Measurements from ENCODE around the gene VSTM2L.

The VSTM2L gene

DNA sequence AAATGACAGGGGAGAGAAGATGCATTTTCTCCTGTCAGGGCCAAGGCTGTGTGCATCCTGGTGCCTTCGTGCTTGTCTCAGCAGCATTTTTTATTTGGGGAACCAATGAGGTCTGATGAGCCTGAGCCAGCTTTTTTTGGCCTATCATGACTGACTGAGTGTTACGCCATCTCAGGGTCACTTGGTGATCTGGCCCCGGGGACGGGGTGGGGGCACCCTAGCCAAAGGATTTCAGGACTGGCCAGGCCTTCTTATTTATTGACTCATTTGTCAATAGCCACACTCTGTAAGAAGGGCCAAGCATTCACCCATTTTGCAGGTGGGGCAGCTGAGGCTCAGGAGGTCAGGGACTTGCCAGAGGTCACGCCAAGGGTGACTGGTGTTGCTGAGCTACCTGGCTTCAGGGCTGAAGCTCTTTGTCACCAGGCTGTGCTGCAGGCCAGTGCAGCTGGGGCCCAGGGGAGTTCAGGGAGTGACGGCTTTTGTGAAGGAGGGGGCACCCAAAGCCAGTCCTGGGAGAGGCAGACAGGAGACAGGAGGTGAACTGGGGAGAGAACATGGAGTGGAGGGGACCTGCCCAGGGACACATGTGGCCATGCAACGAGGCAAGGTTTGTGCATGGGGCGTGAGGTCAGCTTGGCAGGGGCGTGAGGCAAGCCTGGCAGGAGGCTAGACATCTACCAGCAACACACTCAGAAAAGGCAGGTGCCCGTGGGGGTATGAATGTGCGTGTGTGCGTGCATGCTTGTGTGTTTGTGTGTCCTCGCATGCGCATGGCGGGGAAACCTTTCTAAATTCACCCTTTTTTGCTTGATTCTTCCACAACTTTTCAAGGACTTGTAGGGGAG is 31.1 kb downstream of the VSTM2L start:
- DNase-seq (ENCODE audit: extremely low spot score, insufficient read length, low read depth) = no peak
- no peak for FAIRE-seq

DNA sequence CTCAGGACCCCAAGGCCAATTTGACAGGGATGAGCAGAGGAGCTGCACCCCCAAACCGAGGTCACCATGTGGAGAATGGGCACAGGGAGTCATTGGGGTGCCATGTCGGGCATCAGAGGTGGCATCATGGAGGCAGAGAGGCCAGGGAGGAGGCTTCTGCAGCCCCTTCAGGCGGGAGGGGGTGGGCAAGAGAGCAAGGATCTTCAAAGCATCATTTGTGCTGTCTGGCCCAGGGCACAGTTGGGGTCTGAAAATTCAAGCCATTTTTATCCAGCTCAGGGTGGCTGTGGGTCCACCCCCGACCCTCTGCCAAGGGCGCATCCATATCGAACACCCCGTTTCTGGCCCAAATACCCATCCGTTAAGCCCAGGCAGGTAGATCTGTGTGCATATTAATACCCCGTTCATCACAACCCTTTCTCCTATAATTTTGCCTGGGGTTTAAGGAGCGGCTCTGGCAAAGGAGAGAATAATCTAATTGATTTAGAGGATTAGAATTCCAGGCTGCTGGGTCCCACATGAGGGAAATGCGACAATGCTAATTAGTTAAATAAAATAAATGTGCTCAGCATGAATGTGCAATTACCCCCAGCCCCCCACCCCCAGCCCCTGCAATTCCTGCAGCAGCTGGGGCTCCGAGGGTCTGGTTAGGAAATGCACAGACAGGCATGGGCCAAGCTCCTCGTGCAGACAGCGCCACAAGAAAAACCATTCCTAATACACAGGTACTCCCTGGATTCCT is 31.9 kb downstream of the VSTM2L start:
- FAIRE-seq = no peak
- DNase-seq (ENCODE audit: extremely low spot score, insufficient read length, low read depth) = no peak

DNA sequence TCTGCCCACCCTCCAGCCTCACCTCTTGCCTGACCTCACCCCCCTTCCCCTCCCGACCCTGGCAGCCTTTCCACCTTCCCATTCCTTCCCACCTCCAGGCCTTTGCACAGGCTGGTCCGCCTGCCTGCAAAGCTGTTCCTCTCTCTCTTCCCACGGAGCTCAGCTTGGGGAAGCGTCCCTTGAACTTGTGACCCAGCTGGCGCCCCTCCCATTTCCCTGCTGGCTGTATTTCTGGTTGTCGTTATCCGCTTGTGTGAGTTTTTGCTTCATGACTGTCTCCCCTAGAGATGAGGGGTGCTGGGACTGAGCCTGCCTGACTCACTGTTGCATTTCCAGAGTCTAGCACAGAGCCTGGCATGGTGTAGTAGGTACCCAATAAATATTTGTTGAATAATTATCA is 32.5 kb downstream of the VSTM2L start:
- FAIRE-seq (no peak), DNase-seq (ENCODE audit: extremely low spot score, insufficient read length, low read depth) (no peak)

DNA sequence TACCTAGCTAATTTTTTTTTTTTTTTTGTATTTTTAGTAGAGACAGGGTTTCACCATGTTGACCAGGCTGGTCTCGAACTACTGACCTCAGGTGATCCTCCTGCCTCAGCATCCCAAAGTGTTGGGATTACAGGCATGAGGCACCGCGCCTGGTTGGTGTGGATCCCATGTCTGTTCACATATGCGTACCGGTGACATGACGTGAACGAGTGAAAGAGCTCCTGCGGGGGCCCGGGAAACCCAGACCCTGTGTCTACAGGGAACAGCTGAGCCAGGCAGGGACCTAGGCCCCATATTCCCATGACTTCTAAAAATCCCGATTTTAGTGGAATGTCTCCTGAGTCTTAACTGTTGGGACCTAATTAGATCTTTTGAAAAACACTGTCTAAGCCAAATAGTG is 33.1 kb downstream of the VSTM2L start:
- FAIRE-seq = no peak

DNA sequence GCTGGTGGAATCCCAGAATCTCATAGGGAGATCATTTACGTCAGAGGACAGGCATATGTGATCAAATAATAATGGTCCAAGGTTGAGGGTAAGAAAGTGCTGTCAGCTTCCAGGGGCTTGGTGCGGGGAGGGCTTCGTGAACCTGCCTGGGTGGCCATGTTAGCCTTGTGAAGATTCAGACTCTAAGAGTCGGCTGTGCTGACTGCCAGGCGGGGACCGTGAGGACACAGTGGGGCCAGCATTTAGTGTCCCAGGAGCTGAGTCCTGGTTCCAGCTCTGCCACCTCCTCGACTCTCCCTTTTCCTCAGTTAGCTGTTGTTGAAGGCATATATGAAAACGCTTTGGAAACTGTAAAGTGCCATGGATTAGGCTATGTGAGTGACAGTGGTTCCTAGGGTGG is 33.5 kb downstream of the VSTM2L start:
- FAIRE-seq (no peak), DNase-seq (ENCODE audit: extremely low spot score, insufficient read length, low read depth) (no peak)

More for the DNA sequence above, 33.1 kb downstream of the VSTM2L start:
- no peak for DNase-seq (ENCODE audit: extremely low spot score, insufficient read length, low read depth)

DNA sequence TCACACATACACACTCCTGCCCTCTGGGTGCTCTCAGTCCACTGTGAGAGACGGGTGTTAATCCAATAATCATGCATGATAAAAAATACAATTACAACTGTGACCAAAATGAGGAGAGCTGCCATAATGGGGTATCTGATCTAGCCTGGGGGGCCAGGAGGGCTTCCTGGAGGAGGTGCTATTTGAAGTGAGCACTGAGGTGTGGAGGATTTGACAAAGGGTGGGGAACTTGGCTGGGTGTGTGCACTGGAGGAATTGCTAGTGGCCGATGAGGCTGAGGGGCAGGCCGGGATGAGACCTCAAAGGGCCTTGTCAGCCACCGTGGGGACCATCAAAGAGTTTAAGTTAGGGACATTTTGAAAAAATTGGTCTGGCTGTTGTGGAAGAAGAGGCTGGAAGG is 34.8 kb downstream of the VSTM2L start:
- DNase-seq (ENCODE audit: extremely low spot score, insufficient read length, low read depth) (no peak), FAIRE-seq (no peak)

DNA sequence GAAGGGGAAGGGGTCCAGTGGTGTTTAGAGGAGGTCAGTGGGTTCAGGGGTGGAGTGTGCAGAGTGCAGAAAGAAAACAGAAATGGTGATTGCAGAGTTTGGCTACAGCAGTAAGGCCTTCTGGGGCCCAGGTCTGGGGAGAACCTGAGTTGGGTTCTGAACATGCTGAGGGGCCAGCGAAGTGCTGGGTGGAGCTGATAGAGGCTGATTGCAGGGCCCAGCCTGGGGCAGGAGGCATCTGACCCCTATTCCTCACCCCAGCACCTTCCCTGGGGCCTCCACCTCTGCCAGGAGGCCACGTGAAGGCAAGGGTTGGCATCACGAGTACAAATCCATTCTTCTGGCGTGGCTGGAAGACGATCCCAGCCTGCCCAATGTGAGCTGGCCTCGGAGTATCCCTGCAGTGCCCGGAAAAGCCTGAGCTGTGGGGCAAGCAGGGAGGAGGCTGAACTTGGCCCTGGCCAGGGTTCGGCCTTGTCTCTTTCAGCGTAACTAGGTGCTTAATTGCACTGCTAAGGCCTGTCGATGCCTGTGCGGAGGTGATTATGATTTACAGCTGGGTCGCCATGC is 35.3 kb downstream of the VSTM2L start:
- no peak for DNase-seq (ENCODE audit: extremely low spot score, insufficient read length, low read depth)
- no peak for FAIRE-seq

DNA sequence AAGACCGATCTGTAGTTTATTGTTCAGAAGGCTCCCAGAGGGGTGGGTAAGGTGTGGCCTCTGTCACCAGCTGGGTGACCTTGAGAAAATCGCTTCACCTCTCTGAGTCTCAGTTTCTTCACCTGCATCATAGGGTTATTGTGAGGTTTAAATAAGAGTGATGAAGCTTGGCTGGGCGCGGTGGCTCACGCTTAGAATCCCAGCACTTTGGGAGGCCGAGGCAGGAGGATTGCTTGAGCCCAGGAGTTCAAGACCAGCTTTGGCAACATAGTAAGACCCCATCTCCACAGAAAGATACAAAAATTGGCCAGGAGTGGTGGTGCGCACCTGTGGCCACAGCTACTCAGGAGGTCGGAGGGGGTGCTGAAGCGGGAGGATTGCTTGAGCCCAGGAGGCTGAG is 36.0 kb downstream of the VSTM2L start:
- FAIRE-seq (no peak), DNase-seq (ENCODE audit: extremely low spot score, insufficient read length, low read depth) (no peak)

DNA sequence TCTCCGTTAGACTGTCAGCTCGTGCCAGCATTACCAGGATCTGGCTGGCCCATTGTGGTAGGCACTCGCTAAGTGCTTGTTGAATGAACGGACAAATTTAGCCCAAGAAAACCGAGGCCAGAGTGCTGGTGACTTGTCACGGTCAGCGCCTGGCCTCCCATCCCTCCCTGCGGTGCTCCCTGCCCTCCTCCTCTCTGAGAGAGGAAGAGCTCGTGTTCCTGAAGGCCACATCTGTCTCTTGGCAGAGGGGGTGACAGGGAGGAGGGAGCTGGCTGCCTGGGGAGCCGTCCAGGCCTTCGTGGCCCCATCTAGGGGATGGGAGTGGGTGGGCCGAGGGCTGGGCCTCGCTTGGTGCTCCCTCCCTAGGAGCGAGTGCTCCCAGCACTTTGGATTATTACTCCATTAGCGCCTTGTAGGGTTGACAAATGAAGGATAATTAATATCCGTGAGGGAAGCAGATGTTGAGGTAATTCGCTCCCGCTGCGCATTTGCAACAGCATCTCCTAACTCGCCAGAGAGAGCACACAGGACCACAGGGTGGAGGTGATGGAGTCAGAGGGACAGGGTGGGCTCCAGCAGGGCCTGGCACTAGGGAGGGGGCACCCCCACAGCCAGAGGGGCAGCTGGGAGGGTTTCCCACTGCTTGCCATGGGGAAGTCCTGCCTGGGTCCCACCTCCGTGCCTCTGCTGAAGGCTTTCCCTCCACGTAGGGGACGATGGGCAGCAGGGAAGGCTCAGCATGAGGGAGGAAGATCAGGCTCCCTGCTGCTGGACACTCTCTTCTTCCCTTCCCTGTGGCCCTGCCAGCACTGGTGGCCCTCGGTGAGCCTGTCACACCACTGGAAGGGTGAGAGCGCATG is 37.0 kb downstream of the VSTM2L start:
- FAIRE-seq = no peak
- DNase-seq (ENCODE audit: extremely low spot score, insufficient read length, low read depth) = no peak

DNA sequence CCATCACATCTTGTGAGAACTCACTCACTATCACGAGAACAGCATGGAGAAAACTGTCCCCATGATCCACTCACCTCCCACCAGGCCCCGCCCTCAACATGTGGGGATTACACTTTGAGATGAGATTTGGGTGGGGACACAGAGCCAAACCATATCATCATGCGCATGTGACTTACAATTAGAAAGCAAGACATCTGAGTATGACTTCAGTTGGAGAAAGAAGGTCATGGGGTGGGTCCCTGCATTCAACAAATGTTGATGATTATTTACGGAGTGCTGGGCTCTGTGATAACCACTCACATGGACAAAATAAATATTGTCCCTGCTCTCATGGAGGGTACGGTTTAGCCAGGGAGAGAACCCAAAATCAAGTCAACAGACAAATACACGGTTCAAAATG is 37.9 kb downstream of the VSTM2L start:
- FAIRE-seq = no peak
- no peak for DNase-seq (ENCODE audit: extremely low spot score, insufficient read length, low read depth)

DNA sequence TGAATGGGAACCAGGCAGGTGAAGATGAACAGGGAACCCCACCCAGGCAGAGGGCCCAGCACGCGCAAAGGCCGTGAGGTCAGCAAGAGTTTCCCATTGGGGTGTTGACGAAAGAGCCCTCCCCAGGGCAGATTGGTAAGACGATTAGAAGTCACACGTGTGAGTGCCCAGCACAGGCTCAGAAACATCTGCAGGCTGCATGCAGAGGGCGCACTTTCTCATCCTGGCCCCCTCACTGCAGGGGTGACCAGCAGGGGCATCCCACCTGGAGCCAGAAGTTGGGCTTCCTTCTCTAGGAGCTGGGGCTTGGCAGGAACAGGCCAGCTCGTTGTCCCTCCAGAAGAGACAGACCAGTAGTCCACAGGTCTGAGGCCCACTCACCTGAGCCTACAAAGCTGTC is 38.4 kb downstream of the VSTM2L start:
- FAIRE-seq (no peak), DNase-seq (ENCODE audit: extremely low spot score, insufficient read length, low read depth) (no peak)

DNA sequence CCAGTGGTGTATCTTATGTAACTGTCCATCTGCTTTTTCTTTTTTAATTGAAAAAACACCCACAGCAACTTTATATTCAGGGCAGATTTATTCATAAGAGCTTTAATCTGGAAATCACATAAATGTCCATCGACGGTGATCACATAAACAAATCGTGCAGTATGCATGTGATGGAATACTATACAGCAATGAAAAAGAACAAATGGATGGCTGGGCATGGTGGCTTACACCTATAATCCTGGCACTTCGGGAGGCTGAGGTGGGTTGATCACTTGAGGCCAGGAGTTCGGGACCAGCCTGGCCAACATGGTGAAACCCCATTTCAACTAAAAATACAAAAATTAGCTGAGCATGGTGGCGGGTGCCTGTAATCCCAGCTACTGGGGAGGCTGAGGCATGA is 39.1 kb downstream of the VSTM2L start:
- FAIRE-seq = no peak
- DNase-seq (ENCODE audit: extremely low spot score, insufficient read length, low read depth) = no peak

DNA sequence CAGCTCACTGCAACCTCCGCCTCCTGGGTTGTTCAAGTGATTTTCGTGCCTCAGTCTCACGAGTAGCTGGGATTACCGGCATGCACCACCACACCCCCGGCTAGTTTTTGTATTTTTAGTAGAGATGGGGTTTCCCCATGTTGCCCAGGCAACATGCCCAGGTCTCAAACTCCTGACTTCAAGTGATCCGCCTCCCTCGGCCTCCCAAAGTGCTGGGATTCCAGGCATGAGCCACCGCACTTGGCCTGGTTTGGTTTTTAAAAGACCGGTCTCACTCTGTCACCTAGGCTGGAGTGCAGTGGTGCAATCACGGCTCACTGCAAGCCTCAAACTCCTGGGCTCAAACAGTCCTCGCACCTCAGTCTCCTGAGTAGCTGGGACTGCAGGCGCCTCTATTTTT is 40.1 kb downstream of the VSTM2L start:
- FAIRE-seq = no peak
- no peak for DNase-seq (ENCODE audit: extremely low spot score, insufficient read length, low read depth)

DNA sequence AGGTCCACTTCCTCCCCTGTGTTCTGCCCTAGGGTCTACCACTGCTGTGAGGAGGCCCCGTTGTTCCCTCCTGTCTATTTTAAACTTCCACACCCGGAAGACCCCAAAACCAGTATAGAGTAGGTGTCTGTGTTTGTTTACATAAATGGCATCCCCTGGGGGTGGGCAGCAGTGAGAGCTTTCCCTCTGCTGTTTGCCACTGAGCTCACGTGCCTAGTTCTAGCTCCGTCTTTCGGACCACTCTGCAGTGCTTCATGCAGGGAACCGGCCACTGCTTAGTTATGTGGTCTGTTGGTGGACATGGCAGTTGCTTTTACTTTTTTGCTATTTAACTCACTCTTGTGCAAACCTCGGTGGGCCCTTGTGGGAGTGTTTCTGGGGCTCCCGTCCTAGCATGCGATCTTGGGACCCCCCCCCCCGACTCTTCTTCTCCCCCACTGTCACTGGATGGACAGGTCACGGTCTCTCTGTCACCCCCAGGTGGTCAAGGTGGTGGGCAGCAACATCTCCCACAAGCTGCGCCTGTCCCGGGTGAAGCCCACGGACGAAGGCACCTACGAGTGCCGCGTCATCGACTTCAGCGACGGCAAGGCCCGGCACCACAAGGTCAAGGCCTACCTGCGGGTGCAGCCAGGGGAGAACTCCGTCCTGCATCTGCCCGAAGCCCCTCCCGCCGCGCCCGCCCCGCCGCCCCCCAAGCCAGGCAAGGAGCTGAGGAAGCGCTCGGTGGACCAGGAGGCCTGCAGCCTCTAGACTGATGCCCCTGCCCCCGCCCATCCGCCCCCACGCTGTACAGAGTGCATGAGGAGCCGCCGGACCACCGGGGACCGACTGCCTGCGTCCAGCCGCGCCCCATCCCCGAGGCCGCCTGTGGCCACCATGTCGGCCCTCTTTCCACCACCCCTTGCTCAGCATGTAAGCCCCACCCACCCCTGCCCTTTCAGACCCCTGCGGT is 40.9 kb downstream of the VSTM2L start:
- FAIRE-seq = no peak
- DNase-seq (ENCODE audit: extremely low spot score, insufficient read length, low read depth) = no peak

DNA sequence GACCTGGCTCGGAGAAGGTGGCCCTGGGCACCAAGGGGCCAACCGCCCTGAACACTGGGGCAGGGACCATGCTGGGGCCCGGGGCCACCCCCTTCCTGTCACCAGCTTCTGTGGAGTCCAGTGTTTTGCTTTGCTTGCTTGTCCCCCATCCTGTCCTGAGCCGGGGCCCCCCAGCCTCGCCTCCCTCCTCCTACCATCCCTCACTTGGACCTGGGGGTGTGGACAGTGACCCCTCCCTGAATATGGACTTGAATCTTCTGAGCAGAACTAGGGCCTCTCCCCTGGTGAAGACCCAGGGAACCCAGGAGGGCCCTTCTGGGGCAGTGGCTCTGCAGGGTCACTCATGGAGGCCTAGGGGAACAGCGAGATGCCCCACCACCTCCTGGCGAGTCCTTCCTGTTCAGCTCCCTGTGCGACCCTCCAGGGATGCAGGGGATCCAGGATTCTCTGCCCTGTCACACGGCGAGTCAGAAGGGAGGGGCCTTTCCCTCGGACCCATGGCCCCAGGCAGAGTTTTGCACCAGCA is 41.6 kb downstream of the VSTM2L start:
- no peak for DNase-seq (ENCODE audit: extremely low spot score, insufficient read length, low read depth)
- no peak for FAIRE-seq

DNA sequence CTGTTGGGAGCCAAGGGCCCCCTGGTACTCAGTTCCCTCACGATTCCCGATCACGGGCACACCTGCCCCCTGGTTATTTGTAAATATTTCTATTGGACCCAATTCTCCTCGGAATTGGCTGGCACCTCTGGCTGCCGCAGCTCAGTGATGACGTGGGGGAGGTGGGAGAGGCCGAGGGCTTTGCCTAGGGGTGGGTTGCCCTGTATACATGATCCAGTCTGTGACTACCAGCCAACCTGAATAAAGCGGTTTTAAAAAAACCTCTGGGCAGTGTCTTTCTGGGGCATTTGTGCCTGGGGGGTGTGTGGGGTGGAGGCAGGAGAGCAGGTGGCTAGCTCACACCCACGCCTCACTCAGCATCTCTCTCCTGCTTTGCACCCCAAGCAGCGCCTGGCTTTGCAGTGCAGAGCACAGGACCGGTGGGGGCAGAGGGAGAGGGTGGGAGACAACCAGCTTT is 42.2 kb downstream of the VSTM2L start:
- DNase-seq (ENCODE audit: extremely low spot score, insufficient read length, low read depth) = no peak
- no peak for FAIRE-seq

DNA sequence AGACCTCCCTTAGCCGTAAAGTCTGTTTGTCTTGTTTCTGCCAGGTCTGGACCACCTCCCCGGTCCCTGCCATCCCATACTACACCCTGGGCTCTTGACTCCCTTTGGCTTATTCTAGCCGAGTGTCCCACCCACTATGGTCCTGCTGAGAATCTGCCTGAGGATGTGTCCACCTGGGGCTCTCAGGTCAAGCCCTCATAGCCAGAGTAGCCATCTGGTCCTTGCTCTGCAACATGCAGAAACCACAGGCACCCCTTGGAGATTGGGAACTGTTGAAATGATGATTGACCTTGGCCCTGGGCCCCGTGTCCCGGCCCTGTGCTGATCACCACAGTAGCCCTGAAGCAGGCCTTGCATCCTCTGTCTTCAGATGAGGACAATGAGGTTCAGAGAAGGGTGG is 44.0 kb downstream of the VSTM2L start:
- DNase-seq (ENCODE audit: extremely low spot score, insufficient read length, low read depth) (no peak), FAIRE-seq (no peak)

DNA sequence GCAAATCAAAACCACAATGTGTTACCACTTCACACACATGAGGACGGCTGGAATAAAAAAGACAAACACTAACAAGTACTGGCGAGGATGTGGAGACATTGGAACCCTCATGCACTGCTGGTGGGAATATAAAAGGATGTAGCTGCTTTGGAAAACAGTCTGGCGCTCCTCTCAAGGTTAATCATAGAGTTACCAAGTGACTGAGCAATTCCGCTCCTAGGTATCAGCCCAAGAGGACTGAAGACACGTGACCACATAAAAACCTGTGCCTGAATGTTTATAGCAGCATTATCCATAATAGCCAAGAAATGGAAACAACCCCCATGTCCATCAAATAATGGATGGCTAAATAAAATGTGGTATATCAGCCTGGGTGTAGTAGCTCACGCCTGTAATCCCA is 45.0 kb downstream of the VSTM2L start:
- FAIRE-seq (no peak), DNase-seq (ENCODE audit: extremely low spot score, insufficient read length, low read depth) (no peak)

DNA sequence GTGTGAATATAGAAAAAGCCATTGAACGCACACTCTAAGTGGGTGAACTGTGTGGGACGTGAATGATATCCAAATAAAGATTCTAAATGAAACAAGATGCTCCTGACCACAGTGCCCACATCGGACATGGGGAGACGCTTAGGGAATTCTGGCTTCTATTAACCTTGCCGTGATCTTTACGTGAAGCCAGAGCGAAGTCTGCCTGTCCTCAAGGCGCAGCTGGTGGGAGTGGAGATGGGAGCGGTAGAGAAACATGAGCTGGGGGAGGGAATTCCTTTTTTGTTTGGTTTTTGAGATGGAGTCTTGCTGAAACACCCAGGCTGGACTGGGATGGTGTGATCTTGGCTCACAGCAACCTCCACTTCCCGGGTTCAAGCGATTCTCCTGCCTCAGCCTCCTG is 46.0 kb downstream of the VSTM2L start:
- no peak for DNase-seq (ENCODE audit: extremely low spot score, insufficient read length, low read depth)
- no peak for FAIRE-seq

Data from GM18507 (cell line).